ENCODE data around the gene NEK6. TPM values are rescaled to one million over a fixed set of nuclear protein-coding genes. Genes with fewer than 3 reads are reported as not detected.

Gene NEK6
- 15.7 TPM for total RNA-seq

DNA sequence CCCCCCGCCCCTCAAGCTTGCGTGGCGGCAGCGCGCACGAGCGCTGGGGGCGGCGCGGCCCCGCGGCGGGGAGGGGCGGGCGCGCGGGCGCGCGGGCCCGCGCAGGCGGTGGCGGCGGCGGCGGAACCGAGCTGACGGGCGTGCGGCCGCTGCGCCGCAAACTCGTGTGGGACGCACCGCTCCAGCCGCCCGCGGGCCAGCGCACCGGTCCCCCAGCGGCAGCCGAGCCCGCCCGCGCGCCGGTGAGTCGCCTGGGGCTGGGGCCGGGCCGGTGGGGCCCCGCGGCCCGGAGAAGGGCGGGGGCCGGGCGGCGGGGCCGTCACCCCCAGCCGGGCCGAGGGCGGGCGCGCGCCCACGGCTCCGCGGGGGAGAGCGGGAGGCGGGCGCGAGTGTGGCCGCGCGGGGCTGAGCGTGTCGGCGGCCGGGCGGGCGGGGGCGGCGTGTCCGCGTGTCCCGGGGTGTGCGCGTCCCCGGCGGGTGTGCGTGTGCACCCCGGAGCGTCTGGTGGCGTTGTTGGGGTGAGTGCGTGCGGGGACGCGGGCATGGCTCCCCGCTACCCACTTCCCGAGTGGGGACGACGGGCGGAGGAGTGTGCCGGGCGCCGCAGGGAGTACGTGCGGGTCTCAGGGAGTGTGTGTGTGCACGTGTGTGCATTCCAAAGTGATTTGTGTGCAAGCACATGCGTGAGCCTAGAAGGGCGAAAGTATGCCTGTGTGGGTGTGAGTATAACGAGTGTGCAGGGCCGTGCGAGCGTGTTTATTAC is at the start of gene NEK6:
TSS of gene NEK6 (plus strand) at position 106 of the 763 bp plus-strand sequence. CDS start 44,016 bp downstream, outside the sequence.
- Histone ChIP-seq H3K4me1 (ENCODE audit: control insufficient read depth in 3 of 3, insufficient read depth in 3 of 3, low read length in 3 of 3) (peaks cover 22 to 37% (median 26%) of the 10 kb centered on the region in 3 donors), H3K4me3 (ENCODE audit: low read length in 3 of 3) (peak within 1 kb of the TSS; percentile 83 to 88 (median 83)), H3K9ac (ENCODE audit: low read depth in 1 of 3, low read length in 3 of 3) (peak within 1 kb of the TSS; percentile 74 to 87 (median 84)), H3K9me3 (ENCODE audit: control insufficient read depth in 3 of 3, low read length in 3 of 3) (no peaks in the 10 kb centered on the region), H3K27me3 (ENCODE audit: control insufficient read depth in 3 of 3, insufficient read depth in 3 of 3, low read length in 3 of 3) (no peaks in the 10 kb centered on the region), H3K27ac (ENCODE audit: low read depth, low read length) (peak within 1 kb of the TSS; percentile 86), H3K36me3 (ENCODE audit: control insufficient read depth in 3 of 3, insufficient read depth in 3 of 3, low read length in 3 of 3) (no peaks in the 10 kb centered on the region)

DNA sequence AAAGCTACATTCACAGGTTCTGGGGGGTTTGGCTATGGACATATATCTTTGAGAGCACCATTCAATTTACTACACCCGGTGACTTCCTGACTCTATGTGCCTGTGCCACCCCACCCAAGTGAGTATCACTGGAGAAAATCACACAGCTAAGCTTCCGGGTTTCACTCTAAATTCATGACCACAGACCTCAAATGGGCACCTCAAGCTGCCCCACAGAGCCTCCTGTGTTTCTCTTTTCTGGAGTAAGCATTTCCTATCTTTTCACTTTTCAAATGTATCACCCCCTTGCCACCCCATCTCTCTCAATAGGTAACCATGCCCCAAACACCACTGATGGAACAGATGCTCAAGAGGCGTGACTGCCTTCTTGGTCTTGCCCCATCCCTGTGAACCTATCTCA is 49.2 kb upstream of the NEK6 start:
- Histone ChIP-seq H3K9ac (ENCODE audit: low read depth in 1 of 3, low read length in 3 of 3) (no peak overlapping the region), H3K36me3 (ENCODE audit: control insufficient read depth in 3 of 3, insufficient read depth in 3 of 3, low read length in 3 of 3) (no peaks in the 10 kb centered on the region), H3K9me3 (ENCODE audit: control insufficient read depth in 3 of 3, low read length in 3 of 3) (no peaks in the 10 kb centered on the region), H3K27ac (ENCODE audit: low read depth, low read length) (no peak overlapping the region), H3K4me1 (ENCODE audit: control insufficient read depth in 3 of 3, insufficient read depth in 3 of 3, low read length in 3 of 3) (peaks cover 0 to 2% (median 2%) of the 10 kb centered on the region in 3 donors), H3K4me3 (ENCODE audit: low read length in 3 of 3) (no peak overlapping the region), H3K27me3 (ENCODE audit: control insufficient read depth in 3 of 3, insufficient read depth in 3 of 3, low read length in 3 of 3) (peaks cover 0 to 11% (median 1%) of the 10 kb centered on the region in 3 donors)

DNA sequence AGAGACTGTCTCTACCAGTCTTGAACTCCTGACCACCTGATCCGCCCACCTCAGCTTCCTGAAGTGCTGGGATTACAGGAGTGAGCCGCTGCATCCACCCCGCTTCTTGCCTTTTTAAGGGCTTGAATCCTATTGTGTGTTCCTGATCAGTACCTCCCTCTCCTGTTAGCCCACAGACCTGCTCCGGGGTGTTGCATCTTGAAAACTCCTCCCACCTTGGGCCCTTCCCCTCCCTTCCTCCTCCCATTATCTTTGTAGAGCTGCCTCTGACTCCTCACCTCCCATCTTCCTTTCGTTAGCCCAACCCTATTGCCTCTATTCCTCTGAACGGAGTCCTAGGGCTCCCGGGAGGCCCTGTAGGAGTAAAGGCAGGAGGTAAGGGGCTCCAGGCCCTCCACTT is 48.5 kb upstream of the NEK6 start:
- Histone ChIP-seq H3K36me3 (ENCODE audit: control insufficient read depth in 3 of 3, insufficient read depth in 3 of 3, low read length in 3 of 3) (no peaks in the 10 kb centered on the region), H3K4me3 (ENCODE audit: low read length in 3 of 3) (no peak overlapping the region), H3K27me3 (ENCODE audit: control insufficient read depth in 3 of 3, insufficient read depth in 3 of 3, low read length in 3 of 3) (peaks cover 0 to 11% (median 6%) of the 10 kb centered on the region in 3 donors), H3K9me3 (ENCODE audit: control insufficient read depth in 3 of 3, low read length in 3 of 3) (no peaks in the 10 kb centered on the region), H3K9ac (ENCODE audit: low read depth in 1 of 3, low read length in 3 of 3) (no peak overlapping the region), H3K27ac (ENCODE audit: low read depth, low read length) (no peak overlapping the region), H3K4me1 (ENCODE audit: control insufficient read depth in 3 of 3, insufficient read depth in 3 of 3, low read length in 3 of 3) (peaks cover 5 to 6% (median 6%) of the 10 kb centered on the region in 3 donors)

DNA sequence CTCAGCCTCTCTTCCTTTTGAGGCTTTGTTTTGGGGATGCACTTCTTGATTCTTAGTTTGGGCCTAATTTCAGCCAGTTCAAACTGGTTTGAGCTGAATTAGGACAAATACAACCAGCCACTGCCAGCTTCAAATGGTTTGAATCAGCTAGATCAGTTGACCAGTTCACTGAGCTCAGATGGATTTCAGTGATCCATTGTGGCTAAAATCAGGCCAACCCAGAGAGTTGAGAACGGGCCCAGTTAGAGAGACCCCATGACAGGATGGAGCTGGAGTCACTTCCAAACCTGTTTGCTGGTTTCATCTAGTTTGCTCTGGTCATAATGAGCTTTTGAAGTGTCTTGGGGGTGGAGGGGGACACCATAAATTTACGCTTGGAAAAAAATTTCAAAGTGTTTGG is 48.0 kb upstream of the NEK6 start:
- no peak overlapping the region for H3K27ac ChIP-seq (ENCODE audit: low read depth, low read length)
- no peak overlapping the region for H3K4me3 ChIP-seq (ENCODE audit: low read length in 3 of 3)
- no peak overlapping the region for H3K9ac ChIP-seq (ENCODE audit: low read depth in 1 of 3, low read length in 3 of 3)
- H3K4me1 ChIP-seq (ENCODE audit: control insufficient read depth in 3 of 3, insufficient read depth in 3 of 3, low read length in 3 of 3): peaks cover 8 to 9% (median 8%) of the 10 kb centered on the region in 3 donors
- peaks cover 0 to 13% (median 6%) of the 10 kb centered on the region in 3 donors for H3K27me3 ChIP-seq (ENCODE audit: control insufficient read depth in 3 of 3, insufficient read depth in 3 of 3, low read length in 3 of 3)
- H3K9me3 ChIP-seq (ENCODE audit: control insufficient read depth in 3 of 3, low read length in 3 of 3): no peaks in the 10 kb centered on the region
- no peaks in the 10 kb centered on the region for H3K36me3 ChIP-seq (ENCODE audit: control insufficient read depth in 3 of 3, insufficient read depth in 3 of 3, low read length in 3 of 3)

DNA sequence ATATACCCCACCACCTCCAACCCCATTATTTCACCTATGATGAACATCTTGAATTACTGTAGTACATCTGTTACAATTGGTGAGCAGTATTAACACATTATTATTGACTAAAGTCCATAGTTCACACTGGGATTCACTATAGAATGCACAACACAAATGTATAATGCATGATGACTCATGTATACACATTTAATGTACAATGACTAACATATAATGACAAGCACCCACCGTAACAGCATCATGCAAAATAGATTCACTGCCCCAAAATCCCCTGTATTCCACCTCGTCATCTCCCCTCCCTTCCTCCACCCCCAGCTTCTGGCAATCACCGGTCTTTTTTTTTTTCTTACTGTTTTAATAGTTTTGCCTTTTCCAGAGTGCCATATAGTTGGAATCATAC is 47.1 kb upstream of the NEK6 start:
- H3K36me3 ChIP-seq (ENCODE audit: control insufficient read depth in 3 of 3, insufficient read depth in 3 of 3, low read length in 3 of 3): no peaks in the 10 kb centered on the region
- no peak overlapping the region for H3K9ac ChIP-seq (ENCODE audit: low read depth in 1 of 3, low read length in 3 of 3)
- peaks cover 0 to 13% (median 6%) of the 10 kb centered on the region in 3 donors for H3K27me3 ChIP-seq (ENCODE audit: control insufficient read depth in 3 of 3, insufficient read depth in 3 of 3, low read length in 3 of 3)
- no peaks in the 10 kb centered on the region for H3K9me3 ChIP-seq (ENCODE audit: control insufficient read depth in 3 of 3, low read length in 3 of 3)
- no peak overlapping the region for H3K4me3 ChIP-seq (ENCODE audit: low read length in 3 of 3)
- no peak overlapping the region for H3K27ac ChIP-seq (ENCODE audit: low read depth, low read length)
- peaks cover 12 to 17% (median 12%) of the 10 kb centered on the region in 3 donors for H3K4me1 ChIP-seq (ENCODE audit: control insufficient read depth in 3 of 3, insufficient read depth in 3 of 3, low read length in 3 of 3)

DNA sequence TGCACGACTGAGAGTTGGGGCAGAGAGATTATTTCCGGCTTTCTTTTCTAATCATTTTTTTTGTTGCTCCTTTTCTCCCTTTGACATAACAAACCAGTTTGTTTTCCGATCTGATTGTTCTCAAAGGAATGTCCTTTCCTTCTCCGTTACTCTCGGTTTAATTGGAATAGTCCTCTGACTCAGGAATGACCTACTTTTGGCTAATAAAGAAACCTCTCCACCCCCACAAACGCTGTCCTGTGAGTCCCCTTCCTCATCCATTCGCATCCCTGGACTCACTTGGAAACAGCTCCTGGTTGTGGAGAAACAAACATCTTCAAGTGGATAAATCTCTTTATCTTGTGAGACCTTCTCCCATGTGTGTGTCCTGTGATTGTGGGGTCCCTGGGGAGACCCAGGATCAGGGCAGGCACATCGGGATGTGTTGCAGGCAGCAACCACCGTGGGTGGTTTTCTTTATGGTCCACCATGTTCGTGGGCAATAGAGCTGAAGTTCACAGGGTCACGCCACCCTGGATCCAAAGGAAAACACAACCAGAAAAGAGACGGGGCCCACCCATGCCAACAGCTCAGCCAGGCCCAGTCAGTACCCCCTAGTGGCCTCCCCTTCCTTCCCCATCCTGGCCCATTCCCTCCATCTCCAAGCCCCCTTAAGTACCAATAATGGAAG is 45.2 kb upstream of the NEK6 start:
- Histone ChIP-seq H3K9ac (ENCODE audit: low read depth in 1 of 3, low read length in 3 of 3) (no peak overlapping the region), H3K4me3 (ENCODE audit: low read length in 3 of 3) (no peak overlapping the region), H3K27ac (ENCODE audit: low read depth, low read length) (no peak overlapping the region), H3K9me3 (ENCODE audit: control insufficient read depth in 3 of 3, low read length in 3 of 3) (no peaks in the 10 kb centered on the region), H3K27me3 (ENCODE audit: control insufficient read depth in 3 of 3, insufficient read depth in 3 of 3, low read length in 3 of 3) (peaks cover 0 to 9% (median 6%) of the 10 kb centered on the region in 3 donors), H3K36me3 (ENCODE audit: control insufficient read depth in 3 of 3, insufficient read depth in 3 of 3, low read length in 3 of 3) (no peaks in the 10 kb centered on the region), H3K4me1 (ENCODE audit: control insufficient read depth in 3 of 3, insufficient read depth in 3 of 3, low read length in 3 of 3) (peaks cover 17 to 25% (median 21%) of the 10 kb centered on the region in 3 donors)

DNA sequence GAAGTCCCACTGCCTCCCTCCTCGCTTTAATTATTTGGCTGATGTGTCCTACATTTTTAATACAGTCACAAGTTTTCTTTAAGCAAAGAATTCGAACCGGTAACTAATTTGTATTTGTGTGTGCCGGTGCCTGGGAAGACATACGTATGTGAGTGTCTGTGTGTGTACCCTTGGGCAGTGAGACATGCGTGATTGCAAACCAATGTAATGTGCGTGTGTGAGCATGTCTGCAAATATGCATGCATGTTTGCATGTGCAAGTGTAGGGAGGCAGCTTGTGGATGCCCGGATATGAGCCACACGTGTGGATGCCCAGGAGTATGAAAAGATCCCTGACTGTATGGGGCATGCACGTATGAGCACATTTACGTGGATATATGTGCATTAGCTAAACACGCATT is 44.4 kb upstream of the NEK6 start:
- H3K4me1 ChIP-seq (ENCODE audit: control insufficient read depth in 3 of 3, insufficient read depth in 3 of 3, low read length in 3 of 3): peaks cover 17 to 25% (median 21%) of the 10 kb centered on the region in 3 donors
- no peaks in the 10 kb centered on the region for H3K36me3 ChIP-seq (ENCODE audit: control insufficient read depth in 3 of 3, insufficient read depth in 3 of 3, low read length in 3 of 3)
- H3K27ac ChIP-seq (ENCODE audit: low read depth, low read length): no peak overlapping the region
- no peak overlapping the region for H3K4me3 ChIP-seq (ENCODE audit: low read length in 3 of 3)
- no peak overlapping the region for H3K9ac ChIP-seq (ENCODE audit: low read depth in 1 of 3, low read length in 3 of 3)
- no peaks in the 10 kb centered on the region for H3K9me3 ChIP-seq (ENCODE audit: control insufficient read depth in 3 of 3, low read length in 3 of 3)
- H3K27me3 ChIP-seq (ENCODE audit: control insufficient read depth in 3 of 3, insufficient read depth in 3 of 3, low read length in 3 of 3): peaks cover 0 to 9% (median 6%) of the 10 kb centered on the region in 3 donors

DNA sequence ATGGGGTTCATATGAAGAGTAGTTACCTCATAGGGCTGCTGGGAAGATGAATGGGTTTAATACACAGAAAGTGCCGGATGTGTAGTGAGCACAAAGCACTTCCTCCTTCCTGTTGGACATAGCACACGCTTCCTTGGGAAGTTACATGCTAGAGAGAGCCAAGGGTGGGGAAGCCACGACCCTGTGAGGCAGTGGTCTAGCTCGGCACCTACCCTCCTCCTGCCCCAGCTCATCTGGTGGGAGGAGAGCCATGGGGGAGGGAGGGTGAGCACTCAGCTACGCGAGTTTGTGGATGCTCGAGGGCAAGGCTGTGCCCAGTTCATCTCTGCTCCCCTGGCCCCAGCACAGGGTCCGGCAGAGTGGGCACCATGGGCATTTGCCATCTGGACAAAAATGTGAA is 43.6 kb upstream of the NEK6 start:
- Histone ChIP-seq H3K4me1 (ENCODE audit: control insufficient read depth in 3 of 3, insufficient read depth in 3 of 3, low read length in 3 of 3) (peaks cover 17 to 29% (median 24%) of the 10 kb centered on the region in 3 donors), H3K9ac (ENCODE audit: low read depth in 1 of 3, low read length in 3 of 3) (no peak overlapping the region), H3K27me3 (ENCODE audit: control insufficient read depth in 3 of 3, insufficient read depth in 3 of 3, low read length in 3 of 3) (peaks cover 0 to 9% (median 6%) of the 10 kb centered on the region in 3 donors), H3K4me3 (ENCODE audit: low read length in 3 of 3) (no peak overlapping the region), H3K36me3 (ENCODE audit: control insufficient read depth in 3 of 3, insufficient read depth in 3 of 3, low read length in 3 of 3) (no peaks in the 10 kb centered on the region), H3K27ac (ENCODE audit: low read depth, low read length) (no peak overlapping the region), H3K9me3 (ENCODE audit: control insufficient read depth in 3 of 3, low read length in 3 of 3) (no peaks in the 10 kb centered on the region)

DNA sequence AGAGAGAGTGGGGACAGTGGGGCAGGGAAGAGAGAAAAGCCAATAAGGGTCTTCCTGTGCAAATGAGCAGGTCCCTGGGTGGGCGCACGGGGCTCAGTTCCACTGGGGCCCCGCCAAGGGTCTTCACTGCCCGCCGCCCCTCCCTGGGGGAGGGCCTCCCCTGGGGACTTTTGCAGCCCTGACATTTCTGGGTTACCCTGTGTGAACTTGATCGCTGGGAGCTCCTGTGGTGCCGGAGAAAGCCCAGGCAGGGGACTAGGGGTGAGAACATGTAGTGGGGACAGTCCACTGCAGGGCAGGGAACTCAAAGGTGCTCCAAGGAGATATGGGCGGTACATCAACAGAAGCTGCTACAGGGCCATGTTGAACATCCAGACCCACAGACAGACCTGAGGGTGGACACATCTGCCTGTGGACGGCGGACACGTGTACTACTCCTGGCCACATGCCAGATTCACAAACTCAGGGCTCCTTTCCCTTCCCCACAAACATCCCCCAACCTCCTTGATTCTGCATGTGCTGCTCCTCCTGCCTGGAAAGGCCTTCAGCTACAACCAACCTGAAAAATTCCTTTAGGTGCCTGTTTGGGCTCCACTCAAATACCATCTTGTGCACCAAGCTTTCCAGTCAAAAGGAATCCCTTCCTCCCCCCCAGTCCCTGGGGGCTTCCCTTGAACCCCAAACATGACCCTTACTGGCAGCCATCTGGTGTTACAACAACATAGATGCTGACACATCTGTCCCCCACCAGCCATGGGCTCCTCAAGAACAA is 43.0 kb upstream of the NEK6 start:
- Histone ChIP-seq H3K9me3 (ENCODE audit: control insufficient read depth in 3 of 3, low read length in 3 of 3) (no peaks in the 10 kb centered on the region), H3K9ac (ENCODE audit: low read depth in 1 of 3, low read length in 3 of 3) (no peak overlapping the region), H3K4me1 (ENCODE audit: control insufficient read depth in 3 of 3, insufficient read depth in 3 of 3, low read length in 3 of 3) (peaks cover 17 to 30% (median 24%) of the 10 kb centered on the region in 3 donors), H3K27ac (ENCODE audit: low read depth, low read length) (no peak overlapping the region), H3K4me3 (ENCODE audit: low read length in 3 of 3) (no peak overlapping the region), H3K36me3 (ENCODE audit: control insufficient read depth in 3 of 3, insufficient read depth in 3 of 3, low read length in 3 of 3) (no peaks in the 10 kb centered on the region), H3K27me3 (ENCODE audit: control insufficient read depth in 3 of 3, insufficient read depth in 3 of 3, low read length in 3 of 3) (peaks cover 0 to 6% (median 6%) of the 10 kb centered on the region in 3 donors)

All from skeletal muscle tissue (tissue), 4 donors.